Measurements from ENCODE around the gene EDN1.

GRCh38 chr6:12336121-12336971 lies 46.2 kb downstream of the EDN1 start:
- TF ChIP-seq CTCF (IDR thresholded peaks at IDR 0.05) (no peak), EP300 (IDR thresholded peaks at IDR 0.05; ENCODE audit: low read depth) (no peak), POLR2AphosphoS5 (IDR thresholded peaks at IDR 0.05) (no peak)
